ENCODE results near the gene RTN1.
A peak's percentile ranks its signal among the peaks of the same experiment; 100 is the strongest.

The RTN1 gene

DNA sequence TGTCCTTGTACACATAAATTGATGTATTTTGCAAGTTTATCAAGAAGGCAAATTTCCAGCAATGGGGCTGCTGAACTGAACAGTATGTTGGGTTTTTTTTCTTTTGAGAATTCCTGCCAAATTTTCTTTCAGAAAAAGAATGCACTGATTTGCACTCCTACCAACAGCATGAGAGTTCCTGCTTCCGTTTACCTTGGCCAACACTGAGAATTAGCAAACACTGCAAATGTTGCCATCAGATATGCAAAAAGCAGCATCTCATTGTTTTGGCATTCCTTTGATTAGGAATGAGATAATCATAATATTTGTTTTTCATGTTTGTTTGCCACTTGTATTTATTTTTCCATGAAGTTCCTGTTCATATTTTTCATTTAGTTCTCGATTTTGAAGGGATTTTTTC lies 82.4 kb downstream of the RTN1 start:
- no peak for DNase-seq (ENCODE audit: low spot score)

DNA sequence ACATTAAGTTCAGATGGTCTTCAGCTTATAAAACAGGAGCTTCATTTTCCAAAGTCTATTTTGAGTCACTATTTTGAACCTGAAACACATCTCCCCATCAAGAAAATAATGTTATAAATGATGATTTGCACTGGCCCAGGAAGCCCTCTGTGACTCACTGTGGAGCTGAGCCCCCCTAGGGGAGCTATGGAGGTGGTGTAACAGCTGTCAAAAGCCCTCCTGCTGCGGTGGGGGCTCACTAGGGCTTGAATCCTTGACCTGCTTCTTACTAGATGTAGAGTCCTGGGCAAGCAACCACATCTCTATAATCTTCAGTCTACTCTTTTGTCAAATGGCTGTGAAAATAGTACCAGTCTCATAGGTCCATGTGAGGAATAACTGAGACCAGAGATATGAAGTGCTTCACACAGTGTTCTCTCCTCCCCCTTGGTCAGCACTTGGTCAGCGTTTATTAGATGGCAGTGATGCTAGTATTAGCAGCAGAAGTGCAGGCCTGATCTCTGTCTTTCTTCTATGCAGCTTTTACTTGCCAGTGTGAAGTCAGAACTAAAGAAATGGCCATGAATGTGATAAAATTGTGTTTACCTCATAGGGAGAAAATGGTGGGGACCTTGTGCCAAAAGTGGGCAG lies 83.4 kb downstream of the RTN1 start:
- no peak for DNase-seq (ENCODE audit: low spot score)

DNA sequence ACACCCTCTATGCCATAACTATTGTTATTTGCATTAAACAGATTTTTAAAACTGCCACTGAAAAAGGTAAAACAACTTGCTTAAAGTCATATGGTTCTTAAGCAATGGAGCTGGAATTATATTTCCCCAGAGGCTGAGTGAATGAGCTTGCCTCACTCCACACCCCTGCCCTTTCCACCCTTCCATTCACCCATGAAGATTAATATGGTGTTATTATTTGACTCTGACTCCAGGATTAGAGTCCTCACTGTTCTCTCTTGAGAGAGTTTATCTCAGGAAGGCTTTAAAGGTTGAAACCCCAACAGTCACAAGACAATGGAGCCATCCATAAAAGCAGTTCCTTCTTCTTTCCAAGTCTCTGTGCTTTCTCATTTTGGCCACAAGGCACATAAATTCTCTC lies 84.9 kb downstream of the RTN1 start:
- DNase-seq (ENCODE audit: low spot score): no peak

DNA sequence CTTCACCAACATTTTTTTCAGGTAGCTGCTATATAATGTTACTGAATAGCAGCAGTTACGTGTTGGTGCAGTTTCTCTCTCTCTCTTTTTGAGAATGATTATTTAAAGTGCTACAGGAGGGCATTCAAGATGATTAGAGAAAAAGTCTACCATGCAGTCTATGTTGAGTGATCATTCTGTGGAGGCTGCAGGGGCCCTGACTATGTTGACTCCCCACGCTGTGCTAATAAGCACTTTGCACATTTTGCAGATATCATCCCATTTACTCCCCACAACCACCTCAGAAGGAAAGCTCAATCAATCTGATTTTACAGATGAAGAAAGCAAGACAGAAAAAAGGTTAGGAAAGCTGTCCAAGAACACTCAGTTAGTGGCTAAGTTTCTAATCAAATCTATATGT lies 87.8 kb downstream of the RTN1 start:
- DNase-seq (ENCODE audit: low spot score): no peak

DNA sequence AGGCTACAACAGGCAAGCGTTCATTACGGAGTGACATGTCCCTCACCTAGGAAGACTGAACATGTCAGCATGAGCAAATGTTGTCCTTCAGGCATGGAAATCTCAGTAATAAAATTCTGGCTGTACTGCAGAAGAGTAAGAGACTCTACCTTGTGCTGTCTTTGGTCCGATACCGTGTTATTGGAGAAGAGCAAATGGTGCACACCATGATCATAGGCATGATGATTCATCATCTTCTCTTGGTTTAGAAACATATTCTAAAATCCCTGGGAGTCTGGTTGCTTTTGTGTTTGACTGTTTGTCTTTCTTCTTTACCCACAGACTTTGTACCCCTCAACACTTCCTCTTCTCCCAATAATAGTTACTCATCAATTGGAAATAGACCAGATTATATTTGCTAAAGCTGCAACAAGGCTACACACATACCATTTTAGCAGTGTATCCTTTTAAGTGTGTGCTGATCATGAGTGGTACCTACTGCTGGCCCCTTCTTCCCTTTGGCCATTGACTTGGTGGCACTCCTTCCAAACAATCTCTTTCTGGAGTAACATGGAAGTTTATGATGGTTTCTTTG lies 93.5 kb downstream of the RTN1 start:
- no peak for DNase-seq (ENCODE audit: low spot score)

DNA sequence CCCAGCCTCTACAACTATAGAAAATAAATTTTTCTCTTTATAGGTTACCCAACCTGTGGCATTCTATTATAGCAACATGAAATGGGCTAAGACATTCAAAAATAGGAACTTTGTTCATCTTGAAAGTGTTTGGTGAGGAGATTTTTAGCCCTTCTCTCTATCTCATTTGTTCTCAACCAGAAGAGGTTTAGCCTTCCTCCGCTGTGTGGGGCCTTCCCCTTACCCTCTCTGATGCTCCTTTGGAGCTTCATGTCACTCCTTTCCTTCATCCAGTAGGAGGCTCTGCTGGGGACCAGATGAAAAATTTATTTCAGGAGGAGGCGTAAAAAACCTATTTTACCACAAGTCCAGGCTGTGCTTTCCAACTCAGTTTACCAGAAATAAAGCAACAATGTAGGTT lies 94.1 kb downstream of the RTN1 start:
- DNase-seq (ENCODE audit: low spot score): no peak

DNA sequence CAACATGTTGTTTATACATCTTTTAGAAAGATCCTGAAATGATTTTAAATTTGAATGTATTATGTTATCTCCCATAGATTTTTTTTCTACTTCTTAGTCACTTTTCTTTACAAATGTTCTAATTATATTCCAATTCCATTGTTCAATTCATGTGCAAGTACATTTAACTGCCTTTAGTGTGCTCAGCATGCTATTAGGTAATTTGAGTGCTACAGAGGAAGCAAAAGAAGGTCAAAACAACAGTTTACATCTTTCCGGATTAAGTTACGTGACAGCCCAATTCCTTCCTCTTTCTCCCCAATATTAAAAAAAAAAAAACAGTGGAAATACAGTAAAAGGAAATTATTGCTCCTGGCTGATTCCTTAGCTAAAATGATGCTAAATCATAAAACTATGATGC lies 98.3 kb downstream of the RTN1 start:
- no peak for DNase-seq (ENCODE audit: low spot score)

DNA sequence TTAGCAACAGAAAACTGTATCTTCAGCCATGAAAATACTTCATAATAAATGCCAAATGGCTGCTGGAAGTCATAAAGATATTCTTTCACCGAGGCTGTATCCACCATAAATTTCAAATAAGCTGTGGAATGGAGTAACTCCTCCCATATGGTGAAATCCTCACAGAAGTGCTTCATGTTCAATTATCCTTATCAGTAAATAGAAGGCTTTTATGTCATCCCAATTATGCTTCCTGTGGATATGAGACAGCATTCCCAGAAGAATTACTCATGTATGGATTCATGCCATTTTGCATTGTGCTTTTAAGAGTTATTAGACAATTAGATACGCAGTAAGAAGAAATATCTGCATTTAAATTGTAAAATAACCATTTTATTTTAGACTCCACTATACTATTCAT lies 99.0 kb downstream of the RTN1 start:
- peak; percentile 30 for DNase-seq (ENCODE audit: low spot score)

DNA sequence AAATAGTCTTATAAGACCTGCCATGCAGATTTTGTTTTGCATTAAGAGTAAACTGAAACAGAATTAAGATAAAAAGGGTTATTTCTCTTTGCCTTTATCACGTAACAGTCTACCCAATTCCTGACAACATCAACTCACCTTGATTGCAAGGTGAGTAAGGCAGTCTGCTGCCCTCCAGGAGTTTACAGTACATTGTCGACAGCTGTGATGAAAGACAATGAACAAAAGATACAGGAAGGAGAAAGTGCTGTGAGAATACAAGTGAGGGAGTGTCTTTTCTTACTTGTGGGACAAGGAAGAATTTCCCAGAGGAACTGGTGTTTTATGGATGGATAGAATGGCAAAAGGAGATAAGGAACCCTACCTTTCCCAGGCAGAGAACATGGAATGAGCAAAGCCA lies 101.0 kb downstream of the RTN1 start:
- no peak for DNase-seq (ENCODE audit: low spot score)

DNA sequence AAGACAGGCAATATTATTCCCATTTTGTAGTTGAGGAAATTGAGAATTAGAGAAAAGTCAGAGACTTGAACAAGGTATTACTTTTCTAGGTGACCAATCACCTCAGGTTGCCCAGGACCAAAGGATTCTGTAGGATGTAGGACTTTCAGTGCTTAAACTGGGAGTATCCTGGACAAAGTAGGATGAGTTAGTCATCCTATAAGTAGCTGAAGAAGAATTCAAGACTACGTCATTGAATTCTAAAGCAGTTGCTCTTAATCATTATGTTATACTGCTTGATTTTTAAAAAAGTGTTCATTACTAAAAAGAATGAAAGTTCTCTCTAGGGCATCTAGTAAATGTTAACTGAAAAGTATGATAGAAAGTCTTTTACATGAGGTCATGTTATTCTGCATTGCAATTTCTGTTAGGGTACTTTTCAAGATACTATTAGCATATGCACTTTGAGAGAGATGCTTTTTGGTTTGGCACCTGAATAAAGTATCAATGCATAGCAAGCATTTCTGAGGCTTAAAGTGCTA lies 101.7 kb downstream of the RTN1 start:
- DNase-seq (ENCODE audit: low spot score): peak; percentile 5

DNA sequence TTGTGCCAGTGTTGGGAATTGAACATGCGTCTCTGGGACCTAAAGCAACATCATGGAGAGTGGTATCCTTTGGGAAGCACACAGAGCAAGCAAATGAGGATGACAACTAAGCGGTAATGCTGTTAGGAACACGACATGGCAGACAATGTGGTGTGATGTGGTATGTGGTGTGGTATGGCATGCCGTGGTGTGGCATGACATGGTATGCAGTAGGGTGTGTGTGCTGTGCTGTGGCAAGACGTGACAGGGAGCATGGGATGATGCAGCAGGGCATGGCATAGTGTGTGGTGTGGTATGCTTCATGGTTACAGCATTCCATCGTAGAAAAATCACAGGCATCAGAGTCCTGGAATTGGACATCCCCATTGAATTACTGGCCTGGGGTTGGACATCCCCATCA lies 108.7 kb downstream of the RTN1 start:
- DNase-seq (ENCODE audit: low spot score): no peak

DNA sequence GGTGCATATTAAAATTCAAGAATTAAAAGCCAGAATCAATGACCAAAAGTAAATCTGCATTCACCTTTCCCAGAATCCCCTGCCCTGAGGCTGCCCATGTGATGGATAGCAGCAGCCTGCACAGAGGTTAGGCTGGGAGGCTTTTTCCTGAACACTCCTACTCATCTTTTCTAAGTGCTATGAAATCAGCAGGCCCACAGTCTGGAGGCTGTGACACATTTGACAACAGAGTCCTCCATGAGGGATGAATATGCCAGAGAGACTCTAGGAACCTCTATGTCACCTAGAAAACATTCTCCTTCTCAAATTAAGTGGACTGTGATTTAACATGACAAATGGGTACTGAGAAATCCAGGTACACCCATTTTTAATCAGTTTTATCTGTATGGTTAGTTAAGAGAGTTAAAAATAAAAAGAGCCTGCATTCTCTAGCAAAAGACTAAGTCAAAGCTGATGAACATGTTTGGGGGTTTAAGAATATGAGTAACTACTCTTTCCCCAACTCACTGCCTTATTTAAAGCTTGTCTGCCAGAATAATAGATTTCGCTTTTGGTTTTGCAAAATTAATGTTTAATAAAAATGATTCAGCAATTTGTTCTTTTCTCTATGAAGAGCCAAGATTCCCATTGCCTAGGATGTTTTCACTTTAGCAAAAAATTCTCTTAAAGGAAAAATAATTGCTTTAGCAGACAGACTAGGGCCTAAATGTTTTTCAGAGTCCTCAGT lies 115.0 kb downstream of the RTN1 start:
- no peak for DNase-seq (ENCODE audit: low spot score)

DNA sequence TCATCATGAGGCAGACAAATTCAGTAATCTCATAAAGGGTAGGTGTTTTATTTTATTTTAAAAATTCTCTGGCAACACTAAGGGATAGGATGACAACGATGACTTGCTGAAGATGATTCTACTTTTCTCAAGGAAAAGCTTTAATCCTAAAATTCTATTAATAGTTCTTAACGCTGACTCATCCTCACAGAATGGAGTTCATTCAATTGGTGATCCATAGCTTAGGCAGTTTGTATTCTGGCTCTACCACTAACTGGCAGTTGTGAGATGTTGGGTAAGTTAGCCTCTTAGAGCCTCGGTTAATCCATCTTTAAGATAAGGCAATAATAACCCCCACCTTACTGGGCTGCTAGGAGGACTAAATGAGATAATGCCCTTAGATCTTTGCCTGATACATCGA lies 116.3 kb downstream of the RTN1 start:
- no peak for DNase-seq (ENCODE audit: low spot score)

DNA sequence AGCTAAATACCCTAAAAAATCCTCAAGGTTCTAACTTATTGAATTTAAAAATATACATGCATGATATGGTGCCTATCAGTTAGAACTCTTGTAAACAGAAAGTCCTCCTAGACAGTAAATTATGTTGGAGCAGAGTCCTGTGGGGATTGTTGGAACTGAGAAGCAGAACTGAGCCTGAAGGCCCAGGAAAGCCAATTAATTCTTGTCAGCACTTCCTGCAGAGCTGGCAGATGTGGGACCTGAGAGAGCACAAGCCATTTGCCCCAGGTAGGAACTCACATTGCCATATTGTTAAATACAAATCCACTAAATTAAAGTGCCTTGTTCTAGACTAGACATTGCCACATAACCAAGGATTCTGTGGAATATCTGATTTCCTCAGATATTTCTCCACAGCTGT lies 117.1 kb downstream of the RTN1 start:
- DNase-seq (ENCODE audit: low spot score): no peak

DNA sequence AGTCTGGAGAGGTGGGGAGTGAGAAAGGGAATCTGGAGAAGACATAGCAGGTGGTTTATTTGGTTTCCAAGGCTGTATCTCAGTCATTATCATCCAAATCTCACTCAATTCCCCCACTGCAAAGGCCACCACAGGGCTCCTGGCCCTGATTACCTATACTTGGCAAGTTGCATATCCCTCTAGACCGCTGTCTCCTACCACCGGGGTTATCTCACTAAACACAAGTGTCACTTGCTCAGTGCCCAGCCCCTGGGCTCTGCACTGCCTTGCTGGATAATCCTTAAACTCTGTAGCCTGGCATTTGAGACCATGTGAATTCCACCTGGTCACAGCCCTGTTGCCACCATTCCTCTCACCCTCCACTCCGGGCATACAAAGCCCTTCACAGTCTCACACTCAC lies 119.0 kb downstream of the RTN1 start:
- no peak for DNase-seq (ENCODE audit: low spot score)

DNA sequence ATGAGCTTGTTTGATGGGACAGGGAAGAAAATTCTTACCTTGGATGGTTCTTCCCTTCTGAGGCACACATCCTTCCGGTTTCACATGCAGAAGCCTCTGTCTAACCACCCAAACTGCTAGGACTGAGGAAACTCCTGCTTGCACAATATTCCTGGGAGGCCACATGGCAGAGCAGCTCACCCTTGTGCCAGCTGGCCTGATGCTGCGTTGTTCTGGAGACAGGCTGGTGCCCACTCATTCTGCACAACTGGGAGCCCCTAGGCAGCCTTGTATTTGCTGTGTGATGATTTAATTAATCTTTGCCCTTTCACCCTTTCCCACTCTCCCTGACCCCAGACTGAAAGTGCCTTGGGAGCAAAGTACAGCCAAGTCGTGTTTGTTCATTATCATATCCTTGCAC lies 130.8 kb downstream of the RTN1 start:
- DNase-seq (ENCODE audit: low spot score): no peak

DNA sequence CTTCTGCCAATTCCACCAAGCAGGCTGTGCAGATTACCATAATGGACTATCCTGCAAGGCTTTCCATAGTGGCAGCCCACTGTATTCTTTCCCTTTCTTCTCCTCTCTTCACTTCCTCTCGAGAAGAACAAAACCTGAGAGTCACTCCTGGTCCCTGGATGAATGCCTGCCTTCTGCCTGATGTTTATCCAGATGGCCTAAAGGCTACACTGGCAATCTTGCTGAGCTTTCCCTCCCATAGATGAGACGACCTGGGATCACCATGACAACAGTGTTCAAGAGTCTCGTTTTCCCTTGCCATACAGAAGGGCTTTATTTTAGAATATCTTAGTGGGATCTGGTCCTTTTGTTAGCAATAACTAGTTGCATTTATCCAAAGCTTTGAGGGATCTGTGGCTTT lies 142.3 kb downstream of the RTN1 start:
- no peak for DNase-seq (ENCODE audit: low spot score)

DNA sequence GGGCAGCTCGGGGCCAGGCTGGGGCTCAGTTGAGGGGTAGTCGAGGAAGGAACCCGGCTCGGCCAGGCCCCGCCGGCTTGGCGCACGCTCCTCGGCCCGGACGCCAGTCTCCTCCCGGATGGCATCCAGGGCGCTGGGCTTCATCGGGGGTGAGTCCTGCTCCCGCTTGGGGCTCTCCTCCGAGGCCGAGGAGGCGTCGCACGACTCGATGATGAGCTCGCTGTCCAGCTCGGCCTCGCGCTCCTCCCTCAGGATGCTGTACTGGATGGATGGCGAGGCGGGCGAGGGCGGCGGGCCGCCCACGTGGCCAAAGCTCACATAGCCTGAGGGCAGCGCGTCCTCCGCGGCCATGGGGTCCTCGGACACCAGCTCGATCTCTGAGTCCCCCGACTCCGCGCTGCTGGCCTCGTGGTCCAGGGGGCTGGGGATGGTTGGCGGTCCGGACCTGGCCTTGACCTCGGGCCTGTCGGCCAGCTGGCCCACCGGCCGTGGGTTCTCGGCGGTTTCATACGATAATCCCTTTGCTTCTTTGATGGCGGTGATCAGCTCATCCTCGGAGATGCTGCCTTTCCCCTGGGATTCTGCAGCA lies 143.4 kb downstream of the RTN1 start:
- no peak for DNase-seq (ENCODE audit: low spot score)

DNA sequence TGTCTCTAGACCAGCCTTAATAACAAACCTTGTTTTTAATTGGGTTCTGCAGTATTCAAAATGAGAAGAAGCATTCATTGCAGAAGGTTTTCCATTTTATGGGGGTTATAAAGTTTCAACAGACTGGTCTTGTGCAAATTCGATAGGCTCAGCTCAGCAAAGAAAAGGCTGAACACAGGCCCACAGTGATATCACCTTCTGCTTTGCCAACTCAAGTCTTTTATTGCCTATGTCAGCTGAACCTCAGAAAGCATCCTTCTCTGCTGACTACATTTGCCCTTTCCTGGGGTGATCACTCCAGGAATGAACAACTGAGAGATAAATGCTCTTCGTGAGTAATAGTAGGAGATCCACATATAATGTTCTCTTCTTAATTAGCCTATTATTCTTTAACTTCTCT lies 159.5 kb downstream of the RTN1 start:
- DNase-seq (ENCODE audit: low spot score): no peak

DNA sequence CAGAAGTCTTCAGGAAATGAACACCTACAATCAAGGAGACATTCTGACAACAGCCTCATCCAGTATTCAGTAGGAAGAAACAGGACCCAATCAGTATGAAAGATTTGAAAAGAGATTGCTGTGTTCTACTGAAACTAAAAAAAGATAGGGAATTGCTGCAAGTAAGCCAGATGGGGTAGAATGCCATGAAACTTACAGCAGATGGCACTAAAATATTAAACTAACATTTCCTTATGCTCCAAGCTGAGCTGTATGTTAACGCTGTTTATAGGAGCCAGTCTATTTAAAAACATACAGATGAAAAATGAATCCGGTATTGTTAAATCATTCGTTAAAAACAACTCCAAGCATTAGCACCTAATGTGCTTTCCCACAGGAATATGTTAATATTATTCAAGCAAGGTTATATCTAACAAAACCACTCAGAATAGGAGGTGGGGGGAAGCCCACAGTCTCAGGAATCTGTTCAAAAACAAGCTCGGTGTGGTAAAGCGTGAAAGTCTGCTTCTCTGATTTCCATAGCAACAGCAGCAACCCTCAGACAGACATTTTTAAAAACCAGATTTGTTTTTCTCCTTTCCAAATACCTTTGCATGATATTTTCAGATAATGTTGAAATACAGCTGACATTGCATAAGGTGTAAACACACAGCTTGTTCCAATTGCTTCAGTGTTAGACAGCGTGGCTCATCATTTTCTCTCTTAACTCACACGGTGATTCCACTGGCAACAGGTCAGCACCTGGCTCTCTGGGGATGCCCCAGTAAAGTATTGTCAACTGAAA lies 162.6 kb downstream of the RTN1 start:
- DNase-seq (ENCODE audit: low spot score): no peak

DNA sequence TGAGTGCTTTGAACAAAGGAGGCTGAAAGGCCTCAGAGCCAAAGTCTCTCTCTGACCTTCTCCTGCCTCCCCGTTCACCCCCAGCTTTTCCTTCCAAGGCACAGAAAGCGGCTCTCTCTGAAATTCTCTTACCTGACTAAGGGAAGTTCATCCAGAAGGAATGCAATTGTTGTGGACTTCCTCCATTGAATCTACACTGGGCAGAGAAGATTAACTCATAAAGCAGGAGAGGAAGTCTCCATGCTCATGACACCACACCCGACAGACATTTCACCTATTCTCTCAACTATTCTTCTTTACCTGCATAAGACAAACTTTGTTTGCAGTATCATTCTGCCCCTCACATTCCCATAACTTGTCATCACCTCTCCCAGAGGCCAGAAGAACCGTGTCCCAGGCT lies 164.7 kb downstream of the RTN1 start:
- no peak for DNase-seq (ENCODE audit: low spot score)

DNA sequence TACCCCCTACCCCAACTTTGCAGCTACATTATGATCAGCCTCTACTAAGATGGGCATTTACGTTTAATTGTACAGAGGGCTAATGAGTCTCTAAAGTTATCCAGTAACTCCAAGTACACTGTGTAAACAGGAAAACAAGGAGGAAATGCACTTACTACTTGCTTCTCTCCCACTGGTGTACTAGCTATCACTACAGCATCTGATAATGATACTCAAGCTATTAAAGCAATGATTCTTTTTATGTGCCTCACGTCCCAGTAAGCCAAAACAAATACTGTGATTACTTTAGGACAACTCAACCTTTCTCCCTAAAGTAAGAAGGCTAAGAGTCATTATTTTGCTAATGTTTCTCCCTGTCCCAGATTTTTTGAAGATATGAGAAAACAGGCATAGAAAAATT lies 165.3 kb downstream of the RTN1 start:
- no peak for DNase-seq (ENCODE audit: low spot score)
